ENCODE measurements around the gene JAKMIP3. TPM values are rescaled to one million over a fixed set of nuclear protein-coding genes. Genes with fewer than 3 reads are reported as not detected.

JAKMIP3 gene
- total and polyA plus RNA-seq, 10 of the 15 experiments (the other 5 are each of a cell fraction or from before 2014, with no cell fraction given), result 0.01 TPM; not detected in 7

Other genes with a start within 250 kb of the JAKMIP3 start
- gene PPP2R2D, start 164.9 kb upstream of the JAKMIP3 start, total RNA-seq (2014; rRNA removed), result 22.3 and 24.6 TPM in 2 replicates
- gene PPP2R2D, start 164.9 kb upstream of the JAKMIP3 start, total RNA-seq (2014; rRNA removed; fragmentation: Illumina TruSeq; extraction: Trizol), result 21.1 and 23.8 TPM in 2 replicates
- gene PPP2R2D, start 164.9 kb upstream of the JAKMIP3 start, total RNA-seq (2021), result 23.3 and 23.5 TPM in 2 replicates
- 39.2 and 41.9 TPM in 2 replicates for gene PPP2R2D, start 164.9 kb upstream of the JAKMIP3 start, polyA plus RNA-seq (2011; rRNA removed)
- 18.1 and 20.0 TPM in 2 replicates for gene PPP2R2D, start 164.9 kb upstream of the JAKMIP3 start, polyA plus RNA-seq (2014; fragmentation: Illumina TruSeq; extraction: Trizol)
- 1 to 10 TPM; 2.8 to 3.6 TPM for gene PPP2R2D, start 164.9 kb upstream of the JAKMIP3 start, polyA plus RNA-seq (2014; fragmentation: Nextera tagmentation; extraction: Ambion mirVana)
- gene PPP2R2D, start 164.9 kb upstream of the JAKMIP3 start, polyA plus RNA-seq (2014; rRNA removed), result 28.8 and 29.7 TPM in 2 replicates
- 10 to 100 TPM in 1 of 2 experiments, 1 to 10 TPM in 1; 4.6 to 21.2 TPM for gene PPP2R2D, start 164.9 kb upstream of the JAKMIP3 start, polyA plus RNA-seq (2016; fragmentation: Nextera tagmentation; extraction: Ambion mirVana)
- gene BNIP3, start 84.0 kb upstream of the JAKMIP3 start, total RNA-seq (2014; rRNA removed), result 27.9 and 31.6 TPM in 2 replicates
- 25.0 and 27.0 TPM in 2 replicates for gene BNIP3, start 84.0 kb upstream of the JAKMIP3 start, total RNA-seq (2014; rRNA removed; fragmentation: Illumina TruSeq; extraction: Trizol)
- 28.7 and 31.9 TPM in 2 replicates for gene BNIP3, start 84.0 kb upstream of the JAKMIP3 start, total RNA-seq (2021)
- gene BNIP3, start 84.0 kb upstream of the JAKMIP3 start, polyA plus RNA-seq (2011; rRNA removed), result 122 and 204 TPM in 2 replicates
- gene BNIP3, start 84.0 kb upstream of the JAKMIP3 start, polyA plus RNA-seq (2014; fragmentation: Illumina TruSeq; extraction: Trizol), result 30.7 and 31.2 TPM in 2 replicates
- 10 to 100 TPM in 1 of 2 experiments, 1 to 10 TPM in 1; 7.7 to 14.0 TPM for gene BNIP3, start 84.0 kb upstream of the JAKMIP3 start, polyA plus RNA-seq (2014; fragmentation: Nextera tagmentation; extraction: Ambion mirVana)
- gene BNIP3, start 84.0 kb upstream of the JAKMIP3 start, polyA plus RNA-seq (2014; rRNA removed), result 41.6 and 41.8 TPM in 2 replicates
- gene BNIP3, start 84.0 kb upstream of the JAKMIP3 start, polyA plus RNA-seq (2016; fragmentation: Nextera tagmentation; extraction: Ambion mirVana), result 10 to 100 TPM; 35.8 to 40.2 TPM
- not detected in 2 replicates for gene DPYSL4, start 121.0 kb downstream of the JAKMIP3 start, total RNA-seq (2014; rRNA removed)
- gene DPYSL4, start 121.0 kb downstream of the JAKMIP3 start, total RNA-seq (2014; rRNA removed; fragmentation: Illumina TruSeq; extraction: Trizol), result not detected in 2 replicates
- gene DPYSL4, start 121.0 kb downstream of the JAKMIP3 start, total RNA-seq (2021), result 0.16 and 0.21 TPM in 2 replicates
- gene DPYSL4, start 121.0 kb downstream of the JAKMIP3 start, polyA plus RNA-seq (2011; rRNA removed), result not detected in 2 replicates
- gene DPYSL4, start 121.0 kb downstream of the JAKMIP3 start, polyA plus RNA-seq (2014; fragmentation: Illumina TruSeq; extraction: Trizol), result not detected in 2 replicates
- gene DPYSL4, start 121.0 kb downstream of the JAKMIP3 start, polyA plus RNA-seq (2014; fragmentation: Nextera tagmentation; extraction: Ambion mirVana), result not detected
- gene DPYSL4, start 121.0 kb downstream of the JAKMIP3 start, polyA plus RNA-seq (2014; rRNA removed), result 0.42 TPM in 1 of 2 replicates, not detected in the other
- under 1 TPM in 1 of 2 experiments, not detected in 1; 0.10 TPM for gene DPYSL4, start 121.0 kb downstream of the JAKMIP3 start, polyA plus RNA-seq (2016; fragmentation: Nextera tagmentation; extraction: Ambion mirVana)
- 8.4 and 10.1 TPM in 2 replicates for gene STK32C, start 242.0 kb downstream of the JAKMIP3 start, total RNA-seq (2014; rRNA removed)
- 3.8 and 4.5 TPM in 2 replicates for gene STK32C, start 242.0 kb downstream of the JAKMIP3 start, total RNA-seq (2014; rRNA removed; fragmentation: Illumina TruSeq; extraction: Trizol)
- gene STK32C, start 242.0 kb downstream of the JAKMIP3 start, total RNA-seq (2021), result 10.7 and 11.5 TPM in 2 replicates
- gene STK32C, start 242.0 kb downstream of the JAKMIP3 start, polyA plus RNA-seq (2011; rRNA removed), result 1.5 and 1.9 TPM in 2 replicates
- 3.3 and 4.5 TPM in 2 replicates for gene STK32C, start 242.0 kb downstream of the JAKMIP3 start, polyA plus RNA-seq (2014; fragmentation: Illumina TruSeq; extraction: Trizol)
- gene STK32C, start 242.0 kb downstream of the JAKMIP3 start, polyA plus RNA-seq (2014; fragmentation: Nextera tagmentation; extraction: Ambion mirVana), result 1 to 10 TPM; 1.6 to 4.1 TPM
- gene STK32C, start 242.0 kb downstream of the JAKMIP3 start, polyA plus RNA-seq (2014; rRNA removed), result 12.4 and 18.1 TPM in 2 replicates
- 10 to 100 TPM; 10.5 to 11.3 TPM for gene STK32C, start 242.0 kb downstream of the JAKMIP3 start, polyA plus RNA-seq (2016; fragmentation: Nextera tagmentation; extraction: Ambion mirVana)

Data from GM12878 (cell line).